BLaER1 treated with 17β-estradiol and CSF1 and Interleukin-3, amounts not matched to agents 10 nM and 100 nM (cell line): ENCODE data around the gene AHNAK.

Experiments
- H3K27ac ChIP-seq, 11 experiments: shearing (Covaris generic); formaldehyde crosslinking; 2 replicates each; pipeline ENCODE4 v1.8.1; 2022
- H3K27me3 ChIP-seq, 11 experiments: shearing (Covaris generic); formaldehyde crosslinking; 2 replicates each; pipeline ENCODE4 v1.8.1; 2022
- H3K36me3 ChIP-seq, 11 experiments: shearing (Covaris generic); formaldehyde crosslinking; 2 replicates each; pipeline ENCODE4 v1.8.1; 2022
- H3K4me1 ChIP-seq, 10 experiments: shearing (Covaris generic); formaldehyde crosslinking; 2 replicates each; pipeline ENCODE4 v1.8.1; 2022
- H3K4me2 ChIP-seq, 11 experiments: shearing (Covaris generic); formaldehyde crosslinking; 2 replicates each; pipeline ENCODE4 v1.8.1; 2022
- H3K4me3 ChIP-seq, 10 experiments: shearing (Covaris generic); formaldehyde crosslinking; 2 replicates each; pipeline ENCODE4 v1.8.1; 2022
- H3K9ac ChIP-seq, 11 experiments: shearing (Covaris generic); formaldehyde crosslinking; 2 replicates each; pipeline ENCODE4 v1.8.1; 2022
- H3K9me3 ChIP-seq, 11 experiments: shearing (Covaris generic); formaldehyde crosslinking; replicated peaks in 1 of 11; 2 replicates each; pipeline ENCODE4 v1.8.1; 2022
- H4K20me1 ChIP-seq, 11 experiments: shearing (Covaris generic); formaldehyde crosslinking; 2 replicates each; pipeline ENCODE4 v1.8.1; 2022
- Cebpa-rat ChIP-seq, 11 experiments: shearing (Covaris generic); IDR thresholded peaks; 2 replicates each; pipeline ENCODE4 v1.8.1; 2022

Gene AHNAK

GRCh38 chr11:62472063-62472884 is 74.3 kb downstream of the AHNAK start:
- Histone ChIP-seq H4K20me1 (no peaks in the 10 kb centered on the region), H3K36me3 (no peaks in the 10 kb centered on the region), H3K27me3 (no peaks in the 10 kb centered on the region), H3K9ac (peak overlapping the region in 2 of 11 experiments; percentile 8 to 14; a peak in 1 of 22 replicates), H3K4me2 (peak overlapping the region in 5 of 11 experiments; percentile 30 to 71 (median 66); a peak in 9 of 22 replicates), H3K27ac (0 out of 22 replicates have a peak overlapping the region, but pooled peaks of 1 of the 11 experiments have one; percentile 23), H3K4me3 (no peak overlapping the region), H3K9me3 (no peaks in the 10 kb centered on the region), H3K4me1 (peaks cover 0 to 14% (median 3%) of the 10 kb centered on the region in 10 experiments; a peak in 9 of 20 replicates)
- TF ChIP-seq Cebpa-rat (IDR thresholded peaks at IDR 0.05) = no peak

DNA sequence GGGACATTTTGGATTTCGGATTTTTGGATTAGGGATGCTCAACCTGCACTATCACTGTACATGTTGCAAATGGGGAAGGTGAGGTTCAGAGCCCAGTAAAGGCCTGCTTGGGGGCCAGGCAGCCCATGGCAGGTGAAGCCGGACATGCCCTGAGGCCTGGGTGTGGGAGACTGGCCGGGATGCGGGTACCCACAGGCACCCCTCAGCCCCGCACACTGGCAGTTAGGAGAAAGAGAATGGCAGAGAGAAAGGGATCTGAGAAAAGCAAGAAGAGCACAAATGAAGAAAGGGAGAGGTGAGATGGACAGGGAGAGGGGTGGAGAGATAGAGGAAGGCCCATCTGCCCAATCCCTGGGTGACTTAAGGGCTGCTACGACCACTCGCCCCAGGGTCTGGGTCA is 75.0 kb downstream of the AHNAK start:
- Histone ChIP-seq H3K4me2 (peak overlapping the region in 2 of 11 experiments; percentile 67 to 71; a peak in 1 of 22 replicates), H3K9ac (no peak overlapping the region)
- TF ChIP-seq Cebpa-rat (IDR thresholded peaks at IDR 0.05) = no peak

DNA sequence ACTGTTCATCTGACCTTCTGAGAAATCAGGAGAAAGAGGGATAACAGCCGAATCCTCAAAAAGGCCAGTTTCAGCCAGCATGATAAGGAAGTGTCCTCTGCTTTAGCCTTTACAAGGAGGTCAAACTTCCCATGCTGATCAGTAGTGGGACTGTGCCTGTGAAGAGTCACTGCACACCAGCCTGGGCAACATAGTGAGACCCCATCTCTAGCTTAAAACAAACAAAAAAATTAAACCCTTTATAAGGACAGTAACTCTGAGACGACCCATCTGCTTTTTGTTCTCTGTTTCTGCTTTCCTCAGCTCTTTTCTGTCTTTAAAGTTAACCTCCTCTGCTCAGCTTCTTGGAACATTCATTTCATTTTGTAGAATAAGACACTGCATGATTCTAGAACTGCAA is 78.0 kb downstream of the AHNAK start:
- Histone ChIP-seq H3K27ac (no peak overlapping the region), H3K27me3 (no peaks in the 10 kb centered on the region), H3K9me3 (no peaks in the 10 kb centered on the region), H3K9ac (no peak overlapping the region), H3K4me2 (no peak overlapping the region), H4K20me1 (no peaks in the 10 kb centered on the region), H3K4me1 (peaks cover 0 to 20% (median 3%) of the 10 kb centered on the region in 10 experiments; a peak in 9 of 20 replicates), H3K36me3 (no peaks in the 10 kb centered on the region), H3K4me3 (no peak overlapping the region)
- no peak for TF ChIP-seq Cebpa-rat (IDR thresholded peaks at IDR 0.05)

More for the DNA sequence above, 75.0 kb downstream of the AHNAK start:
- Histone ChIP-seq H3K4me1 (peaks cover 0 to 14% (median 3%) of the 10 kb centered on the region in 10 experiments; a peak in 9 of 20 replicates), H3K27ac (no peak overlapping the region), H3K27me3 (no peaks in the 10 kb centered on the region), H4K20me1 (no peaks in the 10 kb centered on the region), H3K9me3 (no peaks in the 10 kb centered on the region), H3K4me3 (no peak overlapping the region), H3K36me3 (no peaks in the 10 kb centered on the region)

DNA sequence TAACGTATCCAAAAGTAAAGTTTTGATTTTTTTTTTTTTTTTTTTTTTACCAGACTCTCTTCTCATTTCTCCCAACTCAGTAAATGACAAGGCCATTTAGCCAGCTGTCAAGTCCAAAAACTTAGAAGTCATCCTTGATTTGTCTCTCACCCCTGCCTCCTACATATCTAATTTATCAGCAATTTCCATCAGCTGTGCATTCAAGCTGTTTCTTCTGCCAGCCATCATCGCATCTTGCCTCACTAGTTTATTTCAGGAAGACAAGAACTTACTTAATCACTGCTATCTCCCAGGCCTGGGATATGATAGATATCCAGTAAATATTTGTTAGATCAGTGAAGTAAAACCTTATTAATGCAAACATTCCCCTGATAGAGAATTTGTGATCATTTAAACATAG is 80.2 kb downstream of the AHNAK start:
- peaks cover 0 to 27% (median 7%) of the 10 kb centered on the region in 10 experiments; a peak in 10 of 20 replicates for H3K4me1 ChIP-seq
- H3K27ac ChIP-seq = no peak overlapping the region
- H3K4me3 ChIP-seq = no peak overlapping the region
- H3K9me3 ChIP-seq = no peaks in the 10 kb centered on the region
- no peaks in the 10 kb centered on the region for H3K36me3 ChIP-seq
- no peak overlapping the region for H3K9ac ChIP-seq
- H3K27me3 ChIP-seq = no peaks in the 10 kb centered on the region
- TF ChIP-seq Cebpa-rat (IDR thresholded peaks at IDR 0.05) = no peak
- no peaks in the 10 kb centered on the region for H4K20me1 ChIP-seq
- H3K4me2 ChIP-seq = no peak overlapping the region

- Histone ChIP-seq H4K20me1 (no peaks in the 10 kb centered on the region), H3K36me3 (no peaks in the 10 kb centered on the region), H3K27me3 (no peaks in the 10 kb centered on the region), H3K4me3 (no peak overlapping the region), H3K4me2 (no peak overlapping the region), H3K4me1 (peaks cover 0 to 44% (median 7%) of the 10 kb centered on the region in 10 experiments; a peak in 10 of 20 replicates), H3K9ac (no peak overlapping the region), H3K9me3 (no peaks in the 10 kb centered on the region), H3K27ac (no peak overlapping the region)
- no peak for TF ChIP-seq Cebpa-rat (IDR thresholded peaks at IDR 0.05)
These were observed 82.0 kb downstream of the AHNAK start for GRCh38 chr11:62464655-62465054.

GRCh38 chr11:62463121-62463542 is 83.5 kb downstream of the AHNAK start:
- H3K4me2 ChIP-seq = peak overlapping the region in 4 of 11 experiments; percentile 46 to 81 (median 72); a peak in 8 of 22 replicates
- H3K9ac ChIP-seq = no peak overlapping the region
- H3K27me3 ChIP-seq = no peaks in the 10 kb centered on the region
- peaks cover 0 to 60% (median 7%) of the 10 kb centered on the region in 10 experiments; a peak in 10 of 20 replicates for H3K4me1 ChIP-seq
- no peaks in the 10 kb centered on the region for H3K9me3 ChIP-seq
- peak overlapping the region in 1 of 11 experiments; percentile 62; a peak in 2 of 22 replicates for H3K27ac ChIP-seq
- H3K4me3 ChIP-seq = no peak overlapping the region
- H3K36me3 ChIP-seq = no peaks in the 10 kb centered on the region
- H4K20me1 ChIP-seq = no peaks in the 10 kb centered on the region
- no peak for TF ChIP-seq Cebpa-rat (IDR thresholded peaks at IDR 0.05)

DNA sequence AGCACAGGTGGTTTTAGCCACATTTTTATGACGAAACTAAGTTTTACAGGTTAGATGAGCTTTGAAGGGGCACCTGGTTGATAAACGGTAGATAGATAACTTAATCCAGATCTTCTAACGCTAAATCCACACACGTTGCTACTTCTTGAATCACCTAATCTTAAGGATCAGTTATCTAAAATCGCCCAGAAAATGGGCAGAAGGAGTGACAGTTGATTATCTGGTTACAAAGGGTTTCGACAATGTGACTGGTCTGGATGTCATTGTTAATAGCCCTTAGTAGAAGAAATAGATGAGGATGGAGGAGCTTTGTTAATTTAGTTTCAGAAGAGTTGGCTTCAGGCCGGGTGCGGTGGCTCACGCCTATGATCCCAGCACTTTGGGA is 84.1 kb downstream of the AHNAK start:
- H3K4me3 ChIP-seq = no peak overlapping the region
- peak overlapping the region in 2 of 11 experiments; percentile 20 to 53; a peak in 4 of 22 replicates for H3K9ac ChIP-seq
- peak overlapping the region in 5 of 11 experiments; percentile 21 to 81 (median 71); a peak in 10 of 22 replicates for H3K4me2 ChIP-seq
- TF ChIP-seq Cebpa-rat (IDR thresholded peaks at IDR 0.05) = no peak
- H3K27ac ChIP-seq = peak overlapping the region in 3 of 11 experiments; percentile 31 to 62 (median 54); a peak in 6 of 22 replicates
- H3K4me1 ChIP-seq = peaks cover 0 to 66% (median 7%) of the 10 kb centered on the region in 10 experiments; a peak in 10 of 20 replicates
- no peaks in the 10 kb centered on the region for H4K20me1 ChIP-seq
- no peaks in the 10 kb centered on the region for H3K9me3 ChIP-seq
- no peaks in the 10 kb centered on the region for H3K36me3 ChIP-seq
- H3K27me3 ChIP-seq = no peaks in the 10 kb centered on the region

DNA sequence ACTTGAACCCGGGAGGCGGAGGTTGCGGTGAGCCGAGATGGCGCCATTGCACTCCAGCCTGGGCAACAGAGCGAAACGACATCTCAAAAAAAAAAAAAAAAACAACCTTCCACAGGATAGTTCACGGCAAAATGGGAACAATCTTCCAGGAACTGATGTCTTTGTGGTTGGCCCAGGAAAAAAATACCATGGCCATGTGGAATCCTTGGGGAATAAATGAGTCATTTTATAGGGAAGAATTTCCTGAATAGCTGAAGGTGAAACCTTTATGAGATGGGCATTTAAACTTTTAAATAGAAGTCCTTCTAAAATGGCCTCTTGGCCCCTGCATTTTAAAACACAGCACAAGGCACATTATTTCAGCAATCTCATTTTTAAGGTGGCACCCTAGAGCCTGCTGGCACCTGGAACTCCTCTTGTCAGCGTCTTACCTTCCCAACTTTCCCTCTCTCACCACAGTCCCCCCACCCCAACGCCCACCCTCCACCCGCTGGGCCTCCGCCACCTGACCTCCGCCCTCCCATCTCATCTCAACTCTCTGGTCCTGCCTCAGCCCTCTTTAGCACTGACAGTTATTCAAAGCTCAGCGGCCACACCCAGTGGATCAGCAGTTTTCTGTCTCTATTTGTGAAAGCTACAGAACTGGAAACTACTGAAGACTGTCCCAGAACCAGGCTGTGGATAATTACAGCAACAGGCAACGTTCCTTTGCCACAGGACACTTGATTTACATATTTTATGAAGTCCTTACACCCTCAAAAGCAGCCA is 84.7 kb downstream of the AHNAK start:
- Histone ChIP-seq H3K4me3 (no peak overlapping the region), H4K20me1 (no peaks in the 10 kb centered on the region), H3K36me3 (no peaks in the 10 kb centered on the region), H3K4me2 (peak overlapping the region in 5 of 11 experiments; percentile 21 to 81 (median 71); a peak in 10 of 22 replicates), H3K4me1 (peaks cover 0 to 72% (median 7%) of the 10 kb centered on the region in 10 experiments; a peak in 10 of 20 replicates), H3K9ac (peak overlapping the region in 2 of 11 experiments; percentile 20 to 53; a peak in 3 of 22 replicates), H3K9me3 (no peaks in the 10 kb centered on the region), H3K27me3 (no peaks in the 10 kb centered on the region), H3K27ac (peak overlapping the region in 3 of 11 experiments; percentile 31 to 62 (median 54); a peak in 6 of 22 replicates)
- TF ChIP-seq Cebpa-rat (IDR thresholded peaks at IDR 0.05) = no peak
